Kidney epithelial cell (primary cell): Measurements from ENCODE around the gene DPAGT1. TPM values are rescaled to one million over a fixed set of nuclear protein-coding genes. Genes with fewer than 3 reads are reported as not detected.

Experiments used
- DNase-seq: peaks from one replicate; pipeline ENCODE4 v3.0.0-alpha.2; 2010; ENCODE audit warnings: low read depth
- H3K27me3 ChIP-seq: 2 replicates; pipeline ENCODE4 v1.6.0; 2011; ENCODE audit warnings: low read length; ENCODE audit not compliant: control insufficient read depth, insufficient read depth
- H3K36me3 ChIP-seq: 2 replicates; pipeline ENCODE4 v1.5.1; 2011; ENCODE audit warnings: low read length; ENCODE audit not compliant: control insufficient read depth, insufficient read depth
- H3K4me3 ChIP-seq: 2 replicates; pipeline ENCODE4 v1.5.1; 2011; ENCODE audit warnings: low read depth, mild to moderate bottlenecking, control low read depth, low read length
- CTCF ChIP-seq: IDR thresholded peaks from 2 replicates; pipeline ENCODE4 v1.5.1; 2011; ENCODE audit warnings: mild to moderate bottlenecking, moderate library complexity, low read length, control low read depth, inconsistent platforms; ENCODE audit not compliant: insufficient read depth, poor library complexity, severe bottlenecking
- total RNA-seq: library from RNA; depleted of rRNA; stranded (reverse); fragments of >200 nt; gene quantifications from 2 replicates; pipeline ENCODE4 v1.2.3, GENCODE V29; 2015

DPAGT1 gene
- total RNA-seq, 1 donor from 2014 or later = 16.4 TPM

DNA sequence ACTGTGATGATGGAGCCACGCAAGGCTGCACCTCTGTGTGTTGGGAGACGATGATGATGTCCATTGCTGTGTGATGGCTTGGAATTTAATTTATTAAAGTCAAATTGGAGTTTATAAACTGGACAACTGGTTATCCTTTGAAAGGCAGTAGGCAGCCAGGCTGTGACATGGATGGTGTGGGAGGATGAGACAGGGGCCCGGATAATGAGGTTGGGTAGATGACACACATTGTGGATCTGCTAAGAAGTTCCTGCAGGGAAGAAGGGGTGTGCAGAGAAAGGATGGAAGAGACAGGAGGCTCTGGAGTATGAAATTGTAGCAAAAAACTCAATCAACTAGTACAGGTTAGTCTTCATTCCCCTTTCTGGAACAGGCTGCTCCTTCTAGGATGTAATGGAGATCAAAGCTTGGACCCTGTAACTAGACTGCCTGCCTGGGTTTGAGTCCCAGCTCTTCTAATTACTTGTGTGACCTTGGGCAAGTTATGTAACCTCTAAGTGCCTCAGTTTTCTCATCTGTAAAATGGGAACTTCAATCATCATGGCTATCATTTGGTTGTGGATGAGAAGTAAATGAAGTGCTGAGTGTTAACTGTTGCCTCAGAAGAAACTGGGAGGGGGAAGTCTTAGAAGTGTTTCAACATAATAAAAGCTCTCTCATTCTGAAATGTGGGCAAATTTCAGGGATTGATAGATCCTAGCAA is 15.5 kb upstream of the DPAGT1 start:
- DNase-seq = no peak
- H3K36me3 ChIP-seq = no peaks in the 10 kb centered on the region
- H3K27me3 ChIP-seq = no peaks in the 10 kb centered on the region

DNA sequence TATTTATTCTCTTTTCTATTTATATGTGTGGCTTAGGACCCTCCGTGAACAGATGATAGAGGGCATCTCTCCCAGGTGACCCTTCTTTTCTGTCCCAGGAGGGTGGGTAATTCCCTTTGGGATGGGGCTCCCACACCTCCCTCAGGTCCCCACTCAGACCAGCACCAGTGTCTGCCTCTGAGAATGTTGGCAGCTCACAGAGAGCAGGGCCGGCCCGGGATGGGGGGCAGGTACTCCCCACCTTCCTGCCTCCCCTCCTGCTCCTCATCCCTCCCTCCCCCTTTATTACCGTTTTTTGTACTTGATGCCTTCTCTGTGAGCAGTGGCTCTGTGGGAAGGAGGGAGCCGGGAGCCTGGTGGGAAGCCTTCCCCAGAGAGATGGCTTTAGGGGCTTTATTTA is 14.9 kb upstream of the DPAGT1 start:
- no peaks in the 10 kb centered on the region for H3K36me3 ChIP-seq
- H3K4me3 ChIP-seq = no peak overlapping the region
- no peak for DNase-seq
- H3K27me3 ChIP-seq = no peaks in the 10 kb centered on the region
- TF ChIP-seq CTCF = no peak

More for the DNA sequence above, 15.5 kb upstream of the DPAGT1 start:
- TF ChIP-seq CTCF = no peak
- H3K4me3 ChIP-seq = no peak overlapping the region

- no peaks in the 10 kb centered on the region for H3K27me3 ChIP-seq
- H3K36me3 ChIP-seq = no peaks in the 10 kb centered on the region
- H3K4me3 ChIP-seq = no peak overlapping the region
- DNase-seq = no peak
- no peak for TF ChIP-seq CTCF
Observed at GRCh38 chr11:119116235-119116594, 14.6 kb upstream of the DPAGT1 start.

- Histone ChIP-seq H3K4me3 (no peak overlapping the region), H3K27me3 (no peaks in the 10 kb centered on the region), H3K36me3 (no peaks in the 10 kb centered on the region)
- no peak for DNase-seq
- TF ChIP-seq CTCF = no peak
Observed at GRCh38 chr11:119115484-119116234, 14.0 kb upstream of the DPAGT1 start.

DNA sequence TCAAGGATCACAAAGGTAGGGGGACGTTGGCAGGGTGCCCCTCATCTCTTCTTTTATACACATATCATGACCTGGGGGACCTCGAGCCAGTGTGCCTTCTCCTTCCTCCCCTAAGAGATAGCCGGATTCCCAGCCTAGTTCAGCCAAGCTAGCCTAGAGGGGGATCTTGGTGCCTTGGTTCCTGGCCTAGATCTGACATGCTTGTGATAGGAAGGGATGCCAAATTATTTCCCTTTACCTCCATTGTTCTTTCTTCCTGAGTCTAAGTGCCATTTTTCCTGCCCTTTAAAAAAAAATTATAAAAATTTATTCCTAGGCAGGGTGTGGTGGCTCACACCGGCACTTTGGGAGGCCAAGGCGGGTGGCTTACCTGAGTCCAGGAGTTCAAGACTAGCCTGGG is 12.7 kb upstream of the DPAGT1 start:
- DNase-seq = no peak
- TF ChIP-seq CTCF = no peak
- Histone ChIP-seq H3K4me3 (no peak overlapping the region), H3K27me3 (no peaks in the 10 kb centered on the region), H3K36me3 (no peaks in the 10 kb centered on the region)
